WTC11 (cell line): ENCODE results near the gene SMAD5. TPM values are rescaled to one million over a fixed set of nuclear protein-coding genes. Genes with fewer than 3 reads are reported as not detected.
A peak's percentile ranks its signal among the peaks of the same experiment; 100 is the strongest.

ENCODE experiments used
- ATAC-seq: fragments of 200-7000 bp; cut with Tn5 transposase; 2 replicates; pipeline ENCODE4 v1.10.0; 2021; ENCODE audit warnings: mild to moderate bottlenecking, moderate library complexity
- CTCF ChIA-PET: fragments of 300-600 bp; sonication (Branson Sonifier 250); formaldehyde crosslinking; loops from one replicate; lab custom pipeline; 2021; ENCODE audit warnings: antibody characterized with exemption; lab: Charles Lee
- POLR2A ChIA-PET: fragments of 350-600 bp; sonication (Branson Sonifier 250); formaldehyde crosslinking; loops from one replicate; lab custom pipeline; 2021; ENCODE audit warnings: antibody characterized with exemption; lab: Charles Lee
- DNase-seq: peaks from one replicate; pipeline ENCODE4 v3.0.0; 2021; ENCODE audit warnings: low spot score
- H3K27ac Mint-ChIP-seq: 2 replicates; pipeline ENCODE4 v1.8.0; 2021; ENCODE audit warnings: mixed read lengths
- H3K27me3 Mint-ChIP-seq: 2 replicates; pipeline ENCODE4 v1.8.0; 2021; ENCODE audit warnings: low read depth, mild to moderate bottlenecking, moderate library complexity, mixed read lengths
- H3K36me3 Mint-ChIP-seq: 2 replicates; pipeline ENCODE4 v1.8.0; 2021; ENCODE audit warnings: mixed read lengths
- H3K4me1 Mint-ChIP-seq: 2 replicates; pipeline ENCODE4 v1.8.0; 2022; ENCODE audit warnings: mixed read lengths
- H3K4me3 Mint-ChIP-seq: 2 replicates; pipeline ENCODE4 v1.8.0; 2021; ENCODE audit warnings: mild to moderate bottlenecking, moderate library complexity, mixed read lengths
- H3K9me3 Mint-ChIP-seq: 2 replicates; pipeline ENCODE4 v1.8.0; 2021; ENCODE audit warnings: mixed read lengths
- ATF2 ChIP-seq: sonication (generic); formaldehyde crosslinking; IDR thresholded peaks from 2 replicates; pipeline ENCODE4 v1.8.1; 2022; ENCODE audit warnings: low read depth, missing genetic modification reagents, borderline replicate concordance
- CDX4 ChIP-seq: fragments of 250-450 bp; sonication (Bioruptor Pico); IDR thresholded peaks from 2 replicates; pipeline ENCODE4 v1.9.0; 2021; ENCODE audit warnings: moderate library complexity, mild to moderate bottlenecking, inconsistent platforms, borderline replicate concordance
- CREM ChIP-seq: sonication (generic); formaldehyde crosslinking; IDR thresholded peaks from 2 replicates; pipeline ENCODE4 v1.8.1; 2022; ENCODE audit warnings: mild to moderate bottlenecking, missing genetic modification reagents, moderate library complexity
- E2F1 ChIP-seq: sonication (generic); formaldehyde crosslinking; IDR thresholded peaks from 2 replicates; pipeline ENCODE4 v1.8.0; 2022; ENCODE audit warnings: mild to moderate bottlenecking, missing genetic modification reagents
- E2F4 ChIP-seq: sonication (generic); formaldehyde crosslinking; IDR thresholded peaks from 2 replicates; pipeline ENCODE4 v1.8.1; 2022; ENCODE audit warnings: low read depth, mild to moderate bottlenecking, moderate library complexity, missing genetic modification reagents, borderline replicate concordance
- ELF4 ChIP-seq: sonication (generic); formaldehyde crosslinking; IDR thresholded peaks from 2 replicates; pipeline ENCODE4 v1.8.1; 2022; ENCODE audit warnings: low read depth, mild to moderate bottlenecking, moderate library complexity, missing genetic modification reagents
- EMX1 ChIP-seq: fragments of 250-450 bp; sonication (Bioruptor Pico); IDR thresholded peaks from 2 replicates; pipeline ENCODE4 v1.8.0; 2021; ENCODE audit warnings: mild to moderate bottlenecking
- FOXJ3 ChIP-seq: sonication (generic); formaldehyde crosslinking; IDR thresholded peaks from 2 replicates; pipeline ENCODE4 v1.9.0; 2021; ENCODE audit warnings: missing genetic modification reagents, mild to moderate bottlenecking, borderline replicate concordance
- FOXP4 ChIP-seq: sonication (generic); formaldehyde crosslinking; IDR thresholded peaks from 2 replicates; pipeline ENCODE4 v1.8.0; 2022; ENCODE audit warnings: mild to moderate bottlenecking, missing genetic modification reagents
- GRHL2 ChIP-seq: fragments of 250-450 bp; sonication (Bioruptor Pico); IDR thresholded peaks from 2 replicates; pipeline ENCODE4 v1.8.0; 2022; ENCODE audit warnings: mild to moderate bottlenecking, moderate library complexity; ENCODE audit not compliant: insufficient replicate concordance, severe bottlenecking
- HMGA2 ChIP-seq: fragments of 250-450 bp; sonication (Bioruptor Pico); IDR thresholded peaks from 2 replicates; pipeline ENCODE4 v1.4.0; 2021; ENCODE audit warnings: mild to moderate bottlenecking, moderate library complexity
- HMGXB4 ChIP-seq: sonication (generic); formaldehyde crosslinking; IDR thresholded peaks from 2 replicates; pipeline ENCODE4 v1.8.1; 2023; ENCODE audit warnings: mild to moderate bottlenecking, moderate library complexity, missing genetic modification reagents
- MYBL2 ChIP-seq: sonication (generic); formaldehyde crosslinking; IDR thresholded peaks from 2 replicates; pipeline ENCODE4 v1.8.1; 2023; ENCODE audit warnings: mild to moderate bottlenecking, moderate library complexity, missing genetic modification reagents
- NR2C2 ChIP-seq: sonication (generic); formaldehyde crosslinking; IDR thresholded peaks from 2 replicates; pipeline ENCODE4 v1.8.0; 2022; ENCODE audit warnings: mild to moderate bottlenecking, missing genetic modification reagents
- SMAD3 ChIP-seq: sonication (generic); formaldehyde crosslinking; IDR thresholded peaks from 2 replicates; pipeline ENCODE4 v1.8.0; 2022; ENCODE audit warnings: missing genetic modification reagents, mild to moderate bottlenecking, borderline replicate concordance
- TEAD1 ChIP-seq: sonication (generic); formaldehyde crosslinking; IDR thresholded peaks from 2 replicates; pipeline ENCODE4 v1.8.0; 2022; ENCODE audit warnings: mild to moderate bottlenecking, missing genetic modification reagents
- ZNF121 ChIP-seq: sonication (generic); formaldehyde crosslinking; IDR thresholded peaks from 2 replicates; pipeline ENCODE4 v1.8.0; 2023; ENCODE audit warnings: missing genetic modification reagents
- ZNF396 ChIP-seq: fragments of 250-450 bp; sonication (Bioruptor Pico); IDR thresholded peaks from 2 replicates; pipeline ENCODE4 v1.8.0; 2021; ENCODE audit warnings: mild to moderate bottlenecking, moderate library complexity, borderline replicate concordance
- ZNF423 ChIP-seq: fragments of 250-450 bp; sonication (Bioruptor Pico); IDR thresholded peaks from 2 replicates; pipeline ENCODE4 v2.1.2; 2022; ENCODE audit warnings: mild to moderate bottlenecking, moderate library complexity
- total RNA-seq: library from RNA; stranded (reverse); gene quantifications from 3 replicates; pipeline ENCODE4 v1.2.3, GENCODE V29; 2021
- TF ChIP-seq, protein P1 (sequence below): fragments of 250-450 bp; sonication (Bioruptor Pico); IDR thresholded peaks from 2 replicates; pipeline ENCODE4 v1.8.0; 2021; ENCODE audit warnings: mild to moderate bottlenecking
- TF ChIP-seq, protein P2 (sequence below): sonication (generic); formaldehyde crosslinking; IDR thresholded peaks from 2 replicates; pipeline ENCODE4 v1.8.0; 2022; ENCODE audit warnings: mild to moderate bottlenecking, missing genetic modification reagents

Gene SMAD5
- total RNA-seq, 1 experiment from 2014 or later = 65.2 TPM

DNA sequence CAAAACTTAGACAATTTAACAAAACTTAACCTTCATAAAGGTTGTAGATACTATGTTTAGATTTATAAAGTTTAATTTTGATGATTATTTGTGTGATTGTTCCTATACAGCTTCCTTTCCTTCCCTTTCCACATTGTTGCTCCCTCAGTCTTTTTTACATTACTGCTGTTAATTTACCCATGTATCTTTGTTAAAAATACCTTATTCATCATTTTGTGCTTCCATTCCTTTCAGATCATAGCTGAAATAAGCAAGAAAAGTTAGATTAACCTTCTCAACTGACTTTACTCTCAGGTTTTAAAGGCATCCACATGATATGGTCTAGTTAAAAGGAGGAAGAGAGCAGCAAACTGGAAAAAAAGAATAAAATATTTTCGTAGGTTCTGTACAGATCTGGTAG lies 2.0 kb downstream of the SMAD5 start:
- DNase-seq (no peak), ATAC-seq (no peak)
- H3K27ac Mint-ChIP-seq = no peak overlapping the region
- no peaks in the 10 kb centered on the region for H3K9me3 Mint-ChIP-seq
- H3K36me3 Mint-ChIP-seq = no peaks in the 10 kb centered on the region
- peaks cover 46% of the 10 kb centered on the region for H3K4me1 Mint-ChIP-seq
- peak overlapping the region; percentile 87 for H3K4me3 Mint-ChIP-seq
- peaks cover 14% of the 10 kb centered on the region for H3K27me3 Mint-ChIP-seq
- ChIA-PET POLR2A (no interaction called here), CTCF (no interaction called here)
- no peak for TF ChIP-seq CREM (CRISPR knock-in tag)
- no peak for TF ChIP-seq FOXJ3 (CRISPR knock-in tag)
- TF ChIP-seq TEAD1 (CRISPR knock-in tag) = no peak

DNA sequence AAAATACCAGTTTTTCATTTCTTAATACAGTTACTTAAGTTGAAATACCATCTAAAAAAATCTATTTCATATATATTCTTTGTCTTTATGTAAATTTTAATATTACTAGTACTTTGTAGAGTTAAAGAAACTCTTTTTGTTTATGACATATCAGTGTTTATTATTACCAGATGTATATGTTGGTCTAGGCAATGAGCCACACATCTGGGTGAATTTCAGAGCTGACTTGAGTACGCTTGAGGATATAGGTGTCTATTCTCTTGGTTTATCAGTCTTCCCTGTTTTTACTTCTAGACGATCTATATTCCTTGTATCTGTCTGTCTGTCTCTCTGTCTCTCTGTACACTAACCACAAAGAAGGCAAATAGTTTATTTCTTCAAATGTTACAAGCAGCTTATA lies 2.9 kb downstream of the SMAD5 start:
- DNase-seq (no peak), ATAC-seq (no peak)
- no peak overlapping the region for H3K4me3 Mint-ChIP-seq
- peaks cover 6% of the 10 kb centered on the region for H3K27me3 Mint-ChIP-seq
- POLR2A ChIA-PET = interaction anchor here (0.5 kb wide), 1 partner anchor 1385 kb away, joined by 3 read pairs; no protein-coding TSS in a partner anchor
- H3K9me3 Mint-ChIP-seq = no peaks in the 10 kb centered on the region
- no peak overlapping the region for H3K27ac Mint-ChIP-seq
- H3K36me3 Mint-ChIP-seq = no peaks in the 10 kb centered on the region
- no peak for TF ChIP-seq HMGA2 (CRISPR knock-in tag)
- TF ChIP-seq CDX4 (CRISPR knock-in tag) = no peak
- TF ChIP-seq E2F4 (CRISPR knock-in tag) = no peak
- no peak for TF ChIP-seq ZNF396 (CRISPR knock-in tag)
- TF ChIP-seq NR2C2 (CRISPR knock-in tag) = no peak
- no peak for TF ChIP-seq SMAD3 (CRISPR knock-in tag)
- TF ChIP-seq ATF2 (CRISPR knock-in tag) = no peak
- CTCF ChIA-PET = interaction anchor here (0.5 kb wide), 1 partner anchor 178 kb away, joined by 5 read pairs; no protein-coding TSS in a partner anchor
- peaks cover 46% of the 10 kb centered on the region for H3K4me1 Mint-ChIP-seq

GRCh38 chr5:136137497-136138220 lies 5.0 kb downstream of the SMAD5 start:
- no peaks in the 10 kb centered on the region for H3K9me3 Mint-ChIP-seq
- CTCF ChIA-PET = no interaction called here
- ATAC-seq (no peak), DNase-seq (no peak)
- no peaks in the 10 kb centered on the region for H3K36me3 Mint-ChIP-seq
- H3K4me1 Mint-ChIP-seq = peaks cover 35% of the 10 kb centered on the region
- H3K4me3 Mint-ChIP-seq = no peak overlapping the region
- no peaks in the 10 kb centered on the region for H3K27me3 Mint-ChIP-seq
- no peak overlapping the region for H3K27ac Mint-ChIP-seq
- POLR2A ChIA-PET = no interaction called here
- TF ChIP-seq EMX1 (CRISPR knock-in tag) = no peak
- TF ChIP-seq MYBL2 (CRISPR knock-in tag) = no peak
- no peak for TF ChIP-seq ZNF423 (CRISPR knock-in tag)
- TF ChIP-seq E2F1 (CRISPR knock-in tag) = no peak
- TF ChIP-seq HMGXB4 (CRISPR knock-in tag) = no peak
- TF ChIP-seq, protein P1, sequence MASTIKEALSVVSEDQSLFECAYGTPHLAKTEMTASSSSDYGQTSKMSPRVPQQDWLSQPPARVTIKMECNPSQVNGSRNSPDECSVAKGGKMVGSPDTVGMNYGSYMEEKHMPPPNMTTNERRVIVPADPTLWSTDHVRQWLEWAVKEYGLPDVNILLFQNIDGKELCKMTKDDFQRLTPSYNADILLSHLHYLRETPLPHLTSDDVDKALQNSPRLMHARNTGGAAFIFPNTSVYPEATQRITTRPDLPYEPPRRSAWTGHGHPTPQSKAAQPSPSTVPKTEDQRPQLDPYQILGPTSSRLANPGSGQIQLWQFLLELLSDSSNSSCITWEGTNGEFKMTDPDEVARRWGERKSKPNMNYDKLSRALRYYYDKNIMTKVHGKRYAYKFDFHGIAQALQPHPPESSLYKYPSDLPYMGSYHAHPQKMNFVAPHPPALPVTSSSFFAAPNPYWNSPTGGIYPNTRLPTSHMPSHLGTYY (CRISPR knock-in tag) = no peak
- no peak for TF ChIP-seq FOXP4
- TF ChIP-seq, protein P2, sequence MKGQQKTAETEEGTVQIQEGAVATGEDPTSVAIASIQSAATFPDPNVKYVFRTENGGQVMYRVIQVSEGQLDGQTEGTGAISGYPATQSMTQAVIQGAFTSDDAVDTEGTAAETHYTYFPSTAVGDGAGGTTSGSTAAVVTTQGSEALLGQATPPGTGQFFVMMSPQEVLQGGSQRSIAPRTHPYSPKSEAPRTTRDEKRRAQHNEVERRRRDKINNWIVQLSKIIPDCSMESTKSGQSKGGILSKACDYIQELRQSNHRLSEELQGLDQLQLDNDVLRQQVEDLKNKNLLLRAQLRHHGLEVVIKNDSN (CRISPR knock-in tag) = no peak
- no peak for TF ChIP-seq ZNF121 (CRISPR knock-in tag)
- TF ChIP-seq ELF4 (CRISPR knock-in tag) = no peak
- TF ChIP-seq GRHL2 = no peak
